GM12878 (cell line): ENCODE data around the gene POLR3E. TPM values are rescaled to one million over a fixed set of nuclear protein-coding genes. Genes with fewer than 3 reads are reported as not detected.
A peak's percentile ranks its signal among the peaks of the same experiment; 100 is the strongest.

ENCODE experiments used
- BACH1 ChIP-seq: fragments of 450-650 bp; IDR thresholded peaks from 2 replicates; pipeline ENCODE4 v1.6.1; 2017; ENCODE audit warnings: mild to moderate bottlenecking, borderline replicate concordance
- BCLAF1 ChIP-seq: fragments of 450-650 bp; IDR thresholded peaks from 2 replicates; pipeline ENCODE4 v1.6.1; 2017; ENCODE audit warnings: antibody characterized with exemption, mild to moderate bottlenecking, moderate library complexity
- CBX5 ChIP-seq: sonication (generic); IDR thresholded peaks from 2 replicates; pipeline ENCODE4 v1.6.1; 2016; ENCODE audit warnings: low read depth, moderate library complexity, mild to moderate bottlenecking, inconsistent platforms
- CREB1 ChIP-seq: IDR thresholded peaks from 2 replicates; pipeline ENCODE4 v1.6.1; 2012; ENCODE audit warnings: low read depth, mild to moderate bottlenecking, inconsistent platforms
- IKZF1 ChIP-seq: fragments of 450-650 bp; conservative IDR thresholded peaks from 2 replicates; pipeline ENCODE4 v1.6.1; 2017; ENCODE audit warnings: antibody characterized with exemption, mild to moderate bottlenecking
- MYB ChIP-seq: fragments of 150-350 bp; IDR thresholded peaks from 2 replicates; pipeline ENCODE4 v1.6.1; 2014; ENCODE audit warnings: mild to moderate bottlenecking, low read depth, low read length, borderline replicate concordance
- SMAD1 ChIP-seq: fragments of 450-650 bp; IDR thresholded peaks from 2 replicates; pipeline ENCODE4 v1.6.1; 2018; ENCODE audit warnings: mild to moderate bottlenecking, low read depth; ENCODE audit not compliant: partially characterized antibody
- WRNIP1 ChIP-seq: IDR thresholded peaks from 2 replicates; pipeline ENCODE4 v1.6.1; 2011; ENCODE audit warnings: low read depth, low read length, improper control_type of control experiment, borderline replicate concordance
- YBX1 ChIP-seq: fragments of 450-650 bp; IDR thresholded peaks from 2 replicates; pipeline ENCODE4 v1.6.1; 2016; ENCODE audit warnings: antibody characterized with exemption
- ZBTB4 ChIP-seq: fragments of 450-650 bp; formaldehyde crosslinking; IDR thresholded peaks from 2 replicates; pipeline ENCODE4 v1.4.0; 2022; ENCODE audit warnings: mild to moderate bottlenecking, moderate library complexity
- polyA plus RNA-seq, 11 experiments: library from polyadenylated mRNA; depleted of rRNA in 4 of 11; unstranded in 6 of 11; stranded (reverse) in 5 of 11; fragments of >200 nt; fragmentation: Nextera tagmentation in 4 of 11; fragmentation: Illumina TruSeq in 1 of 11; extraction: Ambion mirVana in 4 of 11; extraction: Trizol in 1 of 11; gene quantifications; 1 replicate in 1 of 11; 2 replicates in 10 of 11; pipeline versions ENCODE4 v1.2.1 to v1.2.3, GENCODE V29; 2011 to 2016; ENCODE audit warnings: inconsistent platforms in 2 of 11, missing spikeins in 2 of 11, low read depth in 1 of 11
- total RNA-seq, 4 experiments: library from RNA; depleted of rRNA in 3 of 4; stranded (reverse); fragments of >200 nt in 3 of 4; fragmentation: Illumina TruSeq in 1 of 4; extraction: Trizol in 1 of 4; gene quantifications; 2 replicates each; pipeline versions ENCODE4 v1.2.1 to v1.2.3, GENCODE V29; 2013 to 2021
- TF ChIP-seq, protein P1 (sequence below): IDR thresholded peaks from 2 replicates; pipeline ENCODE4 v1.6.1; 2012; ENCODE audit warnings: mild to moderate bottlenecking, low read depth, low read length
- TF ChIP-seq, protein P2 (sequence below): fragments of 450-650 bp; IDR thresholded peaks from 2 replicates; pipeline ENCODE4 v1.6.1; 2018; ENCODE audit warnings: mild to moderate bottlenecking, low read depth, moderate library complexity; ENCODE audit not compliant: partially characterized antibody
- TF ChIP-seq, protein P3 (sequence below): fragments of 450-650 bp; IDR thresholded peaks from 2 replicates; pipeline ENCODE4 v1.6.1; 2017; ENCODE audit warnings: low read depth, mild to moderate bottlenecking, moderate library complexity

Gene POLR3E
- total and polyA plus RNA-seq, 10 of the 15 experiments (the other 5 are each of a cell fraction or from before 2014, with no cell fraction given) = 11.1 to 79.5 (median 39.7) TPM

DNA sequence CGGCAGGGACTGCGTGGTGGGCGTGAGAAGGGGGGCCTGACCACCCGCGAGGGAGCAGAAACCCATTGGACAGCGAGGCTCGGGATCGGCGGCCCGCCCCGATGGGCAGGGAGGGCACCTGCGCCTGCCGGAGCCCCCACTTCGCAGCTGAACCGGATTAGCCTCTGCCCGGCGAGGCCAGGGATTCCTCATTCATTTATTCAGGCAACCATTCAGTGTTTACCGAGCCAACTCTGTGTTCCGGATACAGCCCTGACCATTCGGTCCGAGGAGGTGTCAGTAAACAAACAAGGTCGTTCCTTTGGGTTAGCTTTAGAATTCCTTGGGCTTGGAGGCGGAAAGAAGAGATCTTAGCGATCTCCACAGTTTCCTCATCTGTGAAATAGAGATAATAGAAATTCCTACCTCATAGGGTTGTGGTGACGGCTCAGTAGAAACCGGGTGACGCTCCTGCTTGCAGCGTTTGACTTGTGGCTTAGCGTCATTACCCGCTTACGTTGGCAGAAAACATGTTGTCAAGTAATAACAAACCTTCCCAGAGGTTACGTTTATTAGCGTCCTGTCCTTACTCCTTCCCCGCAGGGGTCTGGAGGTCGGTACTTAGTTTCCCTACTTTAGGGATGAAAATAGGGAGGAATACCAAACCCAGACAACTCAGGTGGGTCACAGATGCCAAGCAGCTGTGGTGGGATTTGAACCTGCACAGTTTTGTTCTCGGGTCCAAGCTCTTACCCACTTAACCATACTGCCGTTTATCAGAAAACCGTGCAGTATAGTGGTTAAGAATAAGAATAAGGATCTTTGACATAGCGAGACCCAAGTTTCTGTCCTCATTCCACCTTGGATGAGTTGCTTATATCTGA, 893 bp downstream of the POLR3E start (continued):
- 0 out of 2 replicates have a peak, but pooled peaks have one; percentile 77 for TF ChIP-seq CBX5
- TF ChIP-seq, protein P1, sequence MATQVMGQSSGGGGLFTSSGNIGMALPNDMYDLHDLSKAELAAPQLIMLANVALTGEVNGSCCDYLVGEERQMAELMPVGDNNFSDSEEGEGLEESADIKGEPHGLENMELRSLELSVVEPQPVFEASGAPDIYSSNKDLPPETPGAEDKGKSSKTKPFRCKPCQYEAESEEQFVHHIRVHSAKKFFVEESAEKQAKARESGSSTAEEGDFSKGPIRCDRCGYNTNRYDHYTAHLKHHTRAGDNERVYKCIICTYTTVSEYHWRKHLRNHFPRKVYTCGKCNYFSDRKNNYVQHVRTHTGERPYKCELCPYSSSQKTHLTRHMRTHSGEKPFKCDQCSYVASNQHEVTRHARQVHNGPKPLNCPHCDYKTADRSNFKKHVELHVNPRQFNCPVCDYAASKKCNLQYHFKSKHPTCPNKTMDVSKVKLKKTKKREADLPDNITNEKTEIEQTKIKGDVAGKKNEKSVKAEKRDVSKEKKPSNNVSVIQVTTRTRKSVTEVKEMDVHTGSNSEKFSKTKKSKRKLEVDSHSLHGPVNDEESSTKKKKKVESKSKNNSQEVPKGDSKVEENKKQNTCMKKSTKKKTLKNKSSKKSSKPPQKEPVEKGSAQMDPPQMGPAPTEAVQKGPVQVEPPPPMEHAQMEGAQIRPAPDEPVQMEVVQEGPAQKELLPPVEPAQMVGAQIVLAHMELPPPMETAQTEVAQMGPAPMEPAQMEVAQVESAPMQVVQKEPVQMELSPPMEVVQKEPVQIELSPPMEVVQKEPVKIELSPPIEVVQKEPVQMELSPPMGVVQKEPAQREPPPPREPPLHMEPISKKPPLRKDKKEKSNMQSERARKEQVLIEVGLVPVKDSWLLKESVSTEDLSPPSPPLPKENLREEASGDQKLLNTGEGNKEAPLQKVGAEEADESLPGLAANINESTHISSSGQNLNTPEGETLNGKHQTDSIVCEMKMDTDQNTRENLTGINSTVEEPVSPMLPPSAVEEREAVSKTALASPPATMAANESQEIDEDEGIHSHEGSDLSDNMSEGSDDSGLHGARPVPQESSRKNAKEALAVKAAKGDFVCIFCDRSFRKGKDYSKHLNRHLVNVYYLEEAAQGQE = no peak
- TF ChIP-seq, protein P2, sequence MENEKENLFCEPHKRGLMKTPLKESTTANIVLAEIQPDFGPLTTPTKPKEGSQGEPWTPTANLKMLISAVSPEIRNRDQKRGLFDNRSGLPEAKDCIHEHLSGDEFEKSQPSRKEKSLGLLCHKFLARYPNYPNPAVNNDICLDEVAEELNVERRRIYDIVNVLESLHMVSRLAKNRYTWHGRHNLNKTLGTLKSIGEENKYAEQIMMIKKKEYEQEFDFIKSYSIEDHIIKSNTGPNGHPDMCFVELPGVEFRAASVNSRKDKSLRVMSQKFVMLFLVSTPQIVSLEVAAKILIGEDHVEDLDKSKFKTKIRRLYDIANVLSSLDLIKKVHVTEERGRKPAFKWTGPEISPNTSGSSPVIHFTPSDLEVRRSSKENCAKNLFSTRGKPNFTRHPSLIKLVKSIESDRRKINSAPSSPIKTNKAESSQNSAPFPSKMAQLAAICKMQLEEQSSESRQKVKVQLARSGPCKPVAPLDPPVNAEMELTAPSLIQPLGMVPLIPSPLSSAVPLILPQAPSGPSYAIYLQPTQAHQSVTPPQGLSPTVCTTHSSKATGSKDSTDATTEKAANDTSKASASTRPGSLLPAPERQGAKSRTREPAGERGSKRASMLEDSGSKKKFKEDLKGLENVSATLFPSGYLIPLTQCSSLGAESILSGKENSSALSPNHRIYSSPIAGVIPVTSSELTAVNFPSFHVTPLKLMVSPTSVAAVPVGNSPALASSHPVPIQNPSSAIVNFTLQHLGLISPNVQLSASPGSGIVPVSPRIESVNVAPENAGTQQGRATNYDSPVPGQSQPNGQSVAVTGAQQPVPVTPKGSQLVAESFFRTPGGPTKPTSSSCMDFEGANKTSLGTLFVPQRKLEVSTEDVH = peak; percentile 42
- TF ChIP-seq BCLAF1 = peak; percentile 64; the same call in 1 of the 2 replicates
- peak; percentile 98 for TF ChIP-seq CREB1
- TF ChIP-seq SMAD1 = no peak
- no peak for TF ChIP-seq YBX1
- TF ChIP-seq IKZF1 = peak; percentile 97
- peak; percentile 92 for TF ChIP-seq BACH1
- TF ChIP-seq, protein P3, sequence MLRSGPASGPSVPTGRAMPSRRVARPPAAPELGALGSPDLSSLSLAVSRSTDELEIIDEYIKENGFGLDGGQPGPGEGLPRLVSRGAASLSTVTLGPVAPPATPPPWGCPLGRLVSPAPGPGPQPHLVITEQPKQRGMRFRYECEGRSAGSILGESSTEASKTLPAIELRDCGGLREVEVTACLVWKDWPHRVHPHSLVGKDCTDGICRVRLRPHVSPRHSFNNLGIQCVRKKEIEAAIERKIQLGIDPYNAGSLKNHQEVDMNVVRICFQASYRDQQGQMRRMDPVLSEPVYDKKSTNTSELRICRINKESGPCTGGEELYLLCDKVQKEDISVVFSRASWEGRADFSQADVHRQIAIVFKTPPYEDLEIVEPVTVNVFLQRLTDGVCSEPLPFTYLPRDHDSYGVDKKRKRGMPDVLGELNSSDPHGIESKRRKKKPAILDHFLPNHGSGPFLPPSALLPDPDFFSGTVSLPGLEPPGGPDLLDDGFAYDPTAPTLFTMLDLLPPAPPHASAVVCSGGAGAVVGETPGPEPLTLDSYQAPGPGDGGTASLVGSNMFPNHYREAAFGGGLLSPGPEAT = peak; percentile 66
- TF ChIP-seq MYB = no peak
- TF ChIP-seq WRNIP1 = 0 out of 2 replicates have a peak, but pooled peaks have one; percentile 93
- TF ChIP-seq ZBTB4 (CRISPR knock-in tag) = no peak
